Measurements from ENCODE around the gene FAM168B.

FAM168B gene

GRCh38 chr2:131039908-131040660 lies 53.2 kb downstream of the FAM168B start:
- peak; percentile 11 to 24 for DNase-seq (ENCODE audit: low read depth in 2 of 2)

- DNase-seq (ENCODE audit: low read depth in 2 of 2) = no peak
These were observed 53.7 kb downstream of the FAM168B start for GRCh38 chr2:131039535-131039907.

- DNase-seq (ENCODE audit: low read depth in 2 of 2) = no peak
These were observed 54.2 kb downstream of the FAM168B start for GRCh38 chr2:131039101-131039440.

DNA sequence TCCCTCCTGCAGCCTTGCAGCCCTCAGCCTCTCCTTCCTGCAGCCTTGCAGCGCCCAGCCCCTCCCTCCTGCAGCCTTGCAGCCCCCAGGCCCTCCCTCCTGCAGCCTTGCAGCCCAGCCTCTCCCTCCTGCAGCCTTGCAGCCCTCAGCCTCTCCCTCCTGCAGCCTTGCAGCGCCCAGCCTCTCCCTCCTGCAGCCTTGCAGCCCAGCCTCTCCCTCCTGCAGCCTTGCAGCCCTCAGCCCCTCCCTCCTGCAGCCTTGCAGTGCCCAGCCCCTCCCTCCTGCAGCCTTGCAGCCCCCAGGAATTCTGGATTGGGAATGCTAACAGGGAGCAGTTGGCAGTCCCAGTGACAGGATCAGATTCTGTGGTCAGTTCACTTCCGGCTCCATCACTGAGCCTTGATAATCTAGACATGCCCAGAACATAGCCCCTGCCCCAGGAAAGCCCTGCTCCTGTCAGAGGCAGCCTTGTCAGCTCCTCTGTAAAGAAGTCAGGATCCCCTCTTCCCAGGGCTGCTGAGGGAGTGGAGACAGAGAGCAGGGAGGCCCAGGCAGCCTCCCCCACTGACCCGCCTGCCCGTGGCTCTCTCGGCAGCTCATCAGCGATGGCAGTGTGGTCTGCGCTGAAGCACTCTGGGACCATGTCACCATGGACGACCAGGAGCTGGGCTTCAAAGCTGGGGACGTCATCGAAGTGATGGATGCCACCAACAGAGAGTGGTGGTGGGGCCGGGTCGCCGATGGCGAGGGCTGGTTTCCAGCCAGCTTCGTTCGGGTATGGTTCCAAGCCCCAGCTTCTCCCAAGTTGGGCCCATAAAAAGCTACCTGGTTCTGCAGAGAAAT lies 54.8 kb downstream of the FAM168B start:
- no peak for DNase-seq (ENCODE audit: low read depth in 2 of 2)

- no peak for DNase-seq (ENCODE audit: low read depth in 2 of 2)
These were observed 55.6 kb downstream of the FAM168B start for GRCh38 chr2:131037398-131038257.

GRCh38 chr2:131036696-131037397 lies 56.4 kb downstream of the FAM168B start:
- DNase-seq (ENCODE audit: low read depth in 2 of 2) = no peak

GRCh38 chr2:131036269-131036668 lies 57.0 kb downstream of the FAM168B start:
- DNase-seq (ENCODE audit: low read depth in 2 of 2) = no peak

DNA sequence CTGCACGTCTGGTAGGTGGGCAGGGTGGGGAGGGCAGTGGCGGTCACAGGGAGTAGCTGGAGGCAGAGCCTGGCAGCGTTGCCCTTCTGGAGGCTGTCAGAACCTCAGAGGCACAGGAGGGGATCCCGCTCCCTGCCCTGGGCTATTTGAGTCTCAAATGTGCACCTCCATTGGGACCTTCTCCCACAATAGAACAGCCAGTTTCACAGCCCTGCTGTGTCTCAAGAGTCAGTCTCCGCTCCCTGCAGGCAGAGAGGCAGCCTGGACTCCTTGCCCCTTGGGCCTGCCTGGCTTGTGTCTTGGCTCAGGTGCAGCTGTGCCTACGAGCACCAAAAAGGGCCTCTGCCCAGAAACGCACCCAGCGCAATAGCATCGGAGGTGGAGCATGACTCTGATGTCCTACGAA lies 57.4 kb downstream of the FAM168B start:
- DNase-seq (ENCODE audit: low read depth in 2 of 2) = no peak

GRCh38 chr2:131035112-131035825 lies 58.0 kb downstream of the FAM168B start:
- no peak for DNase-seq (ENCODE audit: low read depth in 2 of 2)

DNA sequence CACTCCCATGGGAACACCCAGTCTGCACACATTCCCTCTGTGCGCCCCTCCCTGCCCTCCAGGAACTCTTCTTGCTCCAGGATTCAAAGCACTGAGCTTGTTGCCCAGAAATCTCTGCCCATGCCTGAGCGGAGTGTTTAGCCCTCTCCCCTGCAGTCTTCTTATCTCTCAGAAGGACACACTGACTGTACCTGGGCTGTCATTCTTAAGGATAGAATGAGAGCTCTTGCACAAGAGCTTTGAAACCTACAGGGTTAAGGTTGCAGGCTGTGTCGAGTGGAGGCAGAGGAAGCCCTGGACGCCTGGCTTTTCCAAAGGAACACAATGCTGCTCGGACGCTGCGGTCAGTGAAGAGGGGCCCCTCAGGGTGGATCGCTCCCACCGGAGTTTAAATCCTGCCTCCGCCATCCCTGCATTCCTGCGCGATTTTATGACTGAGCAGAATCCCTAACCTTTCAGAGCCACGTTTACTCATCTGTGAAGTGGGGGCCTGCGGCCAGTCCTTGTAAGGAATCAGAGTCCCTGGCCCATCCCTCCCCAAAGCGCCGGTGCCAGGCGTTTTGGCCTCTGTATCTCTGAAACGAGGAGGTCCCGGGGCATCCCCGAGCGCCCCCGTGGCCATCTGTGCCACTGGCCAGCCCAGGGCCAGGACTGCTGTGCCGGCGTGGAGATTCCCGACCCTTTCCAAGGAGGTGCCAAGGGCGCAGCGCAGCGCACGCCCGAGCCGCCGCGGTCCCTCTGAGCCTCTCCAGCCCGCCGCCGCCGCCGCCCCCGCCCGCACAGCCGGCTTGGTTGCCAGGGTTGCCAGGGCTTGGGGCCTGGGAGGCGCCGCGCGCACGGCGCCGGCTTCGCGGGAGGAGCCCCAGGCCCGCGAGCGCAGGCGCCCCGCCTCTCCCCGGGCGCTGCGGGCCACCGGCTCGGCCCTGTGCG lies 58.9 kb downstream of the FAM168B start:
- no peak for DNase-seq (ENCODE audit: low read depth in 2 of 2)

- no peak for DNase-seq (ENCODE audit: low read depth in 2 of 2)
These were observed 59.5 kb downstream of the FAM168B start for GRCh38 chr2:131033786-131034121.

DNA sequence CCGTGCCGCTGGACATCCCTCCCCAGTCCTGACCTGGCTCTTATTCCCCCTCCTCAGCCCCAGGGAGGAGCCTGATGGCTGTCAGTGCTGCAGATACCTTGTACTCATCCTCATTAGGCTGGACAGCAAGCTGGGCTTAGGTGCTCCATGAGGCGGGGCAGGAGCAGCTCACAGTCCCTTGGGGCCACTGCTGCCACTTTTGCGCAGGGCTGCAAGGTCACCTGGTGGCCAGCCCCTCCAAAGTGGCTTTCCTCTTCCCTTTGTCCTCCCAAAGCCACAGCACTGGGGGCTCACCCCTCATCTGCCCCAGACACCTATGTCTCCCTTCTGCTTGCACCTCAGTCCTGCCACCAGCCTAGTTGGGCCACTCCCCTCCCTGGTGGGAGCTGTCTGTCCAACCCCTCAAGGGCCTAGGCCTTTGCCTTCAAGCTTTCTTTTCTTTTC lies 60.8 kb downstream of the FAM168B start:
- no peak for DNase-seq (ENCODE audit: low read depth in 2 of 2)

- no peak for DNase-seq (ENCODE audit: low read depth in 2 of 2)
These were observed 61.4 kb downstream of the FAM168B start for GRCh38 chr2:131031875-131032274.

DNA sequence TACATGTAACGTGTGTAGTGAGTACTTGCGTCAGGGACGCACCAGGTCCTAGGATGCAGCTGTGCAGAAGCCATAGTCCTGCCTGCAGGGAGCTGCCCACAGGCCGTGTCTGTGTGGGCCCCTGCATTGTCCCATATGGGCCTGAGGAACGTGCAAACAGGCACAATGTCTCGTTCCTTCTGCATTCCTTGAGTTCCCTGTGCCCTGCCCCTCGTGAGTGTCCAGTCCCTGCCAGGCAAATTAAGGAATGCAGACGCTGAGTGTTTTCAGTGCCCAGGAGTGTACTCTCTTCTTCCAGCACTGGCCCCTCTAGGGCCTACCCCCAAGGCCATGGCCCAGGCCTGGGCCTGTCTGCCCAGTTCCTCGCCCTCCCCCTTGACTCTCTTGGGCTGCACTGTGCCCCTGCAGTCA lies 61.8 kb downstream of the FAM168B start:
- no peak for DNase-seq (ENCODE audit: low read depth in 2 of 2)

- DNase-seq (ENCODE audit: low read depth in 2 of 2) = no peak
These were observed 62.7 kb downstream of the FAM168B start for GRCh38 chr2:131030478-131030971.

DNA sequence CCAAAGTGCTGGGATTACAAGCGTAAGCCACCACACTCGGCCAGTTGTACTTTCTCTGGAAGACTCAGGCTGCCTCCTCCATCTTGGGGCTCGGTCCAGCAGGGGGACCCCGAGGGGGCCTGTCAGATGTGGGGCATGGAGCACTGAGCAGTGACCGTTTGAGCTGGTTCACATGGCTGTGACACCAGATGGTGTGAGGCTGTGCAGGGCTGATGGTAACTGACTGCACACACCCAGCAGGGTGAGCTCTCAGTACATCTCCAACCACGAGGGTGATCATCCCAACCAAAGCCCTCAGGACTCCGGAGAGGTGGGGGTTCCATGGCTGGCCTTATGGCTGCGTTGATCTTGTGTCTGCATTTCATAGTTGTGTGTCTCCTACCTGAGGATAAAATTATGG lies 63.4 kb downstream of the FAM168B start:
- no peak for DNase-seq (ENCODE audit: low read depth in 2 of 2)

DNA sequence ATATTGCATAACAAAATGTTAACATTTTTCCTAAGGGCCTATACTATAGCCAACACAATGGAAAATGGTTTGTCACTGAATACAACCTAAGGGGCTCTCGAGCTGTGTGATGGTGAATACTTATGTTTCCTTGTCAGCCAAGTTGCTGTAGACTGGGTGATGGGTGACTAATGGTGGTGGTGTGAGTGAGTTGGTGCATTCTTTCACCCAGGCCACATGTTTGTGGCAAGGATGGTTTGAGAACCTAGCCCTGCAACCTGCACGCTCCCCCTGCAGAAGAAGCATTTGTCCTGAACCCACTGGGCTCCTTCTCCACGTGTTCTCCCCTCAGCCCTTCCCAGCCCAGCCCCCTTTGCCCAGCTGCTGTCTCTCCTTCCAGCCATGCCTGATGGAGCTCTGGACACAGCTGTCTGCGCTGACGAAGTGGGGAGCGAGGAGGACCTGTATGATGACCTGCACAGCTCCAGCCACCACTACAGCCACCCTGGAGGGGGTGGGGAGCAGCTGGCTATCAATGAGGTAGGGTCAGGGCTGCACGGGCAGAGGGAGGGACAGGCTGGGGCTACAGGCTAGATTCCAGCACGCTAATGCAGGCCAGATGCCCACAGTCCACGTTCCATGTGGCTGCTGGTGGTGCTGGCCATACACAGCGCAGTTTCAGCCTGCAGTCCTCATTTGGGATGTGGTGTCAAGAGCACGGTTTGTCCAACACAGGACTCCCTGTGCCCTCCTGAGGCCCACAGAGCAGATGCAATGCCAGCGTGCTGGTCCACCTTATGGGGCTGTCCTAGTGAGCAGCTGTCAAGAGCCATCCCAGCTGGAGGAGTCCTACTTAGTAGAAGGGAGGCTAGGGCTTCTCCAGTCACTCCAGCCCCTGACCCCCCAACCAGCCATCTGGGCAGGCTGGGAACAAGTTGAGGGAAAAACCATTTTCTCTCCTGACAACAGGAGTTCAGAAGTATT lies 65.4 kb downstream of the FAM168B start:
- DNase-seq (ENCODE audit: low read depth in 2 of 2) = no peak

DNA sequence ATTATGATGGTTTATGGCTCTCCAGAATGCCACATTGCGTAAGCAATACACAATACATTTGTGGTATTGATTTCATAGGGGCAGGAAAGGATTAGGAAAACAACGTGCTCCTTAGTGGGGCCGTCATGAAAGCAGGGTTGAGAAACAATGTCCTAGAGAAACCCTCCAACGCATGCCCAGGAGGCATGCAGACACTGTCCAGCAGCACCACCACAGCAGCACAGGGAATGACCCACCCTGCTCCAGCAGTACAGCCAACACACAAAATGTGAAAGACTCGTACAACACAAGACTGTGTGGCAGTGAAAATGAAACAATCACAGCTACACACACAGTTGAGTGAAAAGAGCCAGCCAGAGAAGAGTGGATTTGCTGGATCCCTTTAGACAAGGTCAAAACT lies 66.3 kb downstream of the FAM168B start:
- no peak for DNase-seq (ENCODE audit: low read depth in 2 of 2)

DNA sequence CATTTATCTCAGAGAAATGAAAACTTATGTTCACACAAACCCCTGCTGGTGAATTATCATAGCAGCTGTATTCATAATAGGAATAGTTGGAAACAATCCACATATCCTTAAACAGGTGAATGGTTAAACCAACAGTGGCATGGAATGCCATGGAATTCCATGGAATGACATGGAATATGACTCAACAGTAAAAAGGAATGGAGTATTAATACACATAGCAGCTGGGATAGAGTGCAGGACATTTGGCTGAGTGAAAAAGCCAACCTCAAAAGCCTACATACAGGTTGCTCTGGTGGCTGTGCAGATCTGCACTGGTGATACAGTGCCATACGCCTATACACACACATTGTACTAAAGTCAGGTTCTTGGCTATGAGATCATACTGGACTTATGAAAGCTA lies 69.5 kb downstream of the FAM168B start:
- no peak for DNase-seq (ENCODE audit: low read depth in 2 of 2)
